ENCODE measurements around the gene COL25A1.

Gene COL25A1

DNA sequence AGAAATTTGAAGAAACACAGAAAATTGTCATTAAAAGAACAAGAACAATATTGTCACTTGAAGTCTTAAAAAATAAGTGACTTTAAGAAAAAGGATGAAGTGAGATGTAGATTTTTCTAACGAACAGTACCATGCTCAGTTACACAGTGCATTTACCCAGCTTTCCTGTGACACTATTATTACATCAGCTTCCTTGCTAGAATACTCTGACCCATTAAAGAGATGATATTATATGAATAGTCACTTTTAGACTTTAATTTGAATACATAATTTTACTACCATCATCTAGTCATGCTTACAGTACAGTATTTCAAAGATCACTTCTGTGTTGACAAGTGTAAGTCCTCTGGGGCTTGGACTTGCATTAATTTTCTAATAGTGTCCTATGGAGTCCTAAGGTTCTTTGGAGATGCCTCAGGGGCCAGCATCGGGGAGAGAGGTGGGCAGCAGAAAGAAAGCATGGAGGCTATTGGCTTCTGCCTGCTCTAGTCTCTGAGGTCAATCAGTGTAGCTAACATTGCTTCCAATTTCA, 10.7 kb downstream of the COL25A1 start:
- DNase-seq: no peak

DNA sequence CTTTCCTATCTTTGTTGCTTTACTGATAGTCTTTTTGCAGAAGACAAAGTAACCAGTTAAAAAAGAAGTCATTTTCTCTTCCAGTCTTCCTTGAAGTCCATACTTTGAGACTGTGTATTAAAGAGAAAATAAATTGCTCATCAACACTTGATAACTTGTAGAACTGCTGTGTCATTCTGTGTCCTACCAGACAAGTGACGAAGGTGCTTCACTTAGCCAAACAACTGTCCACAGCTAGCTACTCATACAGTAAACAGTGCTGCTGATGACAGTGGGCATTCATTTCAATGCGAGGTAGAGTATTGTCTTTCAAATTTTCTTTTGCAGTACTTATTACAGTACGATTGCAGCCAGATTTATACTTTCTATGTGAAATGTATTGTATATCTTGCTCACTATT, 11.5 kb downstream of the COL25A1 start:
- DNase-seq: no peak

DNA sequence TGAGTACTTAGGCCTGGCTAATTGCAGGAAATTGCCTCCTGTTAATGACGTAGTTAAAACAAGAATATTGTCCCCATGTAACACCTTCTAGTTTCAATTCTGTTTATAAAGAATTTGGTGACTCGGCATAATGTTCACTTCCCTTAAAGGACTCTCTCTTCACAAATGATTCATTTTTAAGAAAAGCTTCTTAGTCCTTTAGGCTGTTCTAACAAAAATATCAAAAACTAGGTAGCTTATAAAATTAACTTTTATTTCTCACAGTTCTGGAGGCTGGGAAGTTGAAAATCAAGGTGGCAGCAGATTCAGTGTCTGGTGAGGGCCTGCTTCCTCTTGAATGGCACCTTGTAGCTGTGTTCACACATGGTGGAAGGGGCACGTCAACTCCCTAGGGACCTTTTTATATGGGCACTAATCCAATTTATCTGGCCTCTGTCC, 23.8 kb downstream of the COL25A1 start:
- no peak for DNase-seq

DNA sequence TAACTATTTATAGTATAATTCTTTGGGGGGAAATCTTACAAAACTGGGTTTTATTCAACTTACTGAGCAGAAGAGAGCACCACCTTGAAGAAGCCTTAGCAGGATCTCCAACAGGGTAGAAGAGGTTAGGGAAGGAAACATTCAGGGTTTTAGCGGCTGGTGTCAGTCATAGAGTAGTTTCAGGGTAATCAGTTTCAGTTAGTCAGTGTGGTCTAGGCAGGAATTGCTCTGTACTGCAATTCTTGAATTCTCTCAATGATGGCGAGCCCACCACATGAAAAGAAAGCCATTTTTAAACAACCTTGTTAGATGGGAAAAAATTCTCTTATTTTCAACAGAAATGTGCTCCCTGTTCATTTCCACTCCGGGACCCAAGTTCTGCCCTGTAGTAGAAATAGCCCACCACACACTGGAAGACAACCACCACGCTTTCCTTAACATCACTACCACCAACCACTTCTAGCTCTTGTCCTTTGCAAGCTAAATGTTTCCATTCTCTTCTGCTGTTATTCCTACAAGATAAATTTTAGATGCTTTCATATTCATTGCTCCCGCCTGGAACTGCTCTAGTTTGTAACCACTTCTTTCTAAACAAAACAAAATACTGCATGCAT, 25.9 kb downstream of the COL25A1 start:
- no peak for DNase-seq

DNA sequence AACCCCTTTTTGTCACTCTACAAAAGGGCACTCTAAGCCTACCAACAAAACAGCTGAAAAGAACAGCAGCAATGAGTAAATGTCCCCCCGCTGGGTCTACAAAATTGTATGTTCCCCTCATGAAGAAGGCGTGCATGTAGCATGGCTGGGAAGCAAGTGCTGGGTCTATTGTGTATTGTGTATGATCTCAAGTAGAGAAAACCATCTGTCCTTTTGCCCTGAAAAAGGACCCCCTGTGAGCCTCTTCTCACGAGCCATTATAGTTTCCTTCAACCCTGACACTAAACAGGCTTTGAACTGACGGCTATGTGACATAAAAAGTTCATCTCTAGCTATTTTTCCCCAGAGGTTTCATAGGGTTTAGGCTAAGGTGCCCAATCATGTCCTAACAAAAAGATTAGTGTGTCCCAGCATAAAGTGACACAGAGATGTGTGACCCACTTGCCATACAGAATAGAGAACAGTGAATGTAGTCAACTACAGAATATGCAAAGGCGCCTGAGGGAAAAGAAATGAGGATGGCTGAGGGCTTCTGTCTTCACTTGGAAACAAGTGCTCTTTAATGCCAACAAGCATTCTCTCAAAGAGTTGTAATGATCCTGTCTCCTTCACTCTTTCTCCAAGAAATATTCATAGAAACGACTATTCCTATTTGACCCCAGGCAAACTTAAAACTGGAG, 27.3 kb downstream of the COL25A1 start:
- DNase-seq: no peak

DNA sequence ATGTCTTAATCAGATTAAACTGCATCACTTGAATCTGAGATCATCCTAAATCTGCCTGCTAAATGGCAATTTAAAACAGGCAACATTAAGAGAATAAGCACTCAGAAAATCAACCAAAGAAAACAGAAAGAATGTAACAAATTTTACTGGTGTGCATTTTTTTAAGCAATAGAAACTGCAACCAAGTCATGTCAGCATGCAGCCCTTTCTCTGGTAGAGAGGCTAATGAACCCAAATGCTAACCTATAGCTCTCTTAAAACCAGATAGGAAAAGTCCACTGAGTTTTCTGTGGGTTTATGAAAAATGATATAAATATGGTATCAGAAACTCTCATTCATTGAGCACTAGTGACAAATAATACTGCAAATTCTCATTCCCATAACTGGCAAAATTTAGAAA, 35.6 kb downstream of the COL25A1 start:
- no peak for DNase-seq

DNA sequence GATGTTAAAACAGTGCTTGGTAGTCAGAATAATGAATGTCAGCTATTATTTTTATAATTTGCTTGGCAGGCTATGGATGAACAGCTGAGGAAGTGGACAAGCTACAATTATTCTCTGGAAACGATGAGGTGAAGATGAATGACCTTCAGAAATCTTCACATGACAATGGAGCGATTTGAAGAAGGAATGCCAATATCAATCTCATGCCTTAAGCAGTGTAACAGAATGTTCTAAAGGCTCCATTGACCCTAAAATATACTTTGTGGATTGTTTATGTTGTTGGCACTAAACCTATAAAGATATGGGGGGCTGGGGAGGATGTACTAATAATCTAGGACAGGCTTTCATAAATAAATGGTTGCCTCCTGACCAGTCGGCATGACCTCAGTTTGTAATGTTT, 36.2 kb downstream of the COL25A1 start:
- DNase-seq: no peak

DNA sequence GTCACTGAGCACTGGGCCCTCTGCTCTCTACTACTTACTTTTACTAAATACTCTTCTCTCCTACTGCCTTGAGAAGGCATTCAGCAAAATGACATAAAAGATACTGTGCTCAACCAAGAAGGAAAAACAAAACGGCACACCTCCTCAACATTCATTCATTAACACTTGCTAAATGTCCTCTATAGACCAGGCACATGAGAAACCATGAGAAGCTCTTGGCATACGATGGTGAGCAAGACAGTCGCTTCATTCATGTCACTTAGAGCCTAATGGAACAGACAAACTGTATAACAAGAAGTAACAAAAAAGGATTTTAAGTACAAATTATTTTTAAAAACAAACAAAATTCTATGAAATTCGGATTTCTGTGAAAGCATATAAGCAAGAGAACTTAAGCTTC, 38.7 kb downstream of the COL25A1 start:
- DNase-seq: no peak

DNA sequence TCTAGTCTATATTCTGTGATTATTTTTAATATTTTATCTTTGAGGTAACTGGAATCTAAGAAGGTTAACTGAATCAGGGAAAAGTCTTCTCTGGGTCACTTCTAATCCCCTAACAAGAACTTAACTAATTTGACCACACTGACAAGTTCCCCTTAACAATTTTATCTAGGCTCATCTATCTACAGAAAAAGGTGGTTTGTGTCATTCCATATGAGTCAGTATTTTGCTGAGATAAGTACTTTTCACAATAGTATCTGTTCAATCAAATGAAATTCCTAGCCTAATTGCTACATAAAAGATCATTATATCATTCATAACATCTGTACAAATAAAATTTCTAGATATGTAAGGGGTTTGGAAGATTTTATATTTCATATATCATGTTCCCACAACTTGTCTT, 45.6 kb downstream of the COL25A1 start:
- DNase-seq: no peak

DNA sequence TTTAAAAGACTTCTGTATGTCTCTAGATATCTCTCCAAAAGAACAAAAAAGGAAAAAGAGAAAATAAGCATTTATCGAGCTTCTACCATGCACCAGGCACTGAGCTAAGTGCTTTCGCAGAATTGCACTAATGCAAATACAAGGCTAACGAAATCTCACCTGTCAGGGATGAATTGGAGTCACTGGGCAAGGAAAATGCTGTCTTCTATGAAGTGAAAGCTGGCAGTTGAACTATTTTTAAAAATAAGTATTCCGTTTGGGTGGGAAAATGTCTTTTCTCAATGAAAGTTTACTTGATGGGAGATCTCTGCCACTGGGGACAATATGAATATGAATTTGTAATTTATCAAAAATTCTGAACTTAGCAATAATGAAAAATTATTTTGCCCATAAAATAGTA, 47.6 kb downstream of the COL25A1 start:
- no peak for DNase-seq

DNA sequence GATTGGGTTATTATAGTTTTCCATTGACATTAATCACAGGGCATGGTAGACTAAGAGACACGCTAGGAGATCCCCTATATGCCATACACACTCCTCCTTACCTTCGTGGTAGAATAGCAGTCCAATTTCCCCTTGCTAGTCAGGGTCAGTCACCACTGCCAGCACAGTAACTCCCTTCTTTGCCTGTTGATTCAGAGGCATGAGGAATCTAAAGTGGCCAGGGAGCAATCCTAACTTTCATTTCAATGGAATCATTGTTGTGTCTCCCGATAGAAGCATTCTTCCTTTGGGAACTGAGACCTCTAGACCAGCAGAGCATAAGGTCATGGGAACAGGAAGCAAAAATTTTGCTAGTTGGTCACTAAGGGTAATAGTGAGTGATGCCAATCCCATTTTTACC, 51.1 kb downstream of the COL25A1 start:
- no peak for DNase-seq

DNA sequence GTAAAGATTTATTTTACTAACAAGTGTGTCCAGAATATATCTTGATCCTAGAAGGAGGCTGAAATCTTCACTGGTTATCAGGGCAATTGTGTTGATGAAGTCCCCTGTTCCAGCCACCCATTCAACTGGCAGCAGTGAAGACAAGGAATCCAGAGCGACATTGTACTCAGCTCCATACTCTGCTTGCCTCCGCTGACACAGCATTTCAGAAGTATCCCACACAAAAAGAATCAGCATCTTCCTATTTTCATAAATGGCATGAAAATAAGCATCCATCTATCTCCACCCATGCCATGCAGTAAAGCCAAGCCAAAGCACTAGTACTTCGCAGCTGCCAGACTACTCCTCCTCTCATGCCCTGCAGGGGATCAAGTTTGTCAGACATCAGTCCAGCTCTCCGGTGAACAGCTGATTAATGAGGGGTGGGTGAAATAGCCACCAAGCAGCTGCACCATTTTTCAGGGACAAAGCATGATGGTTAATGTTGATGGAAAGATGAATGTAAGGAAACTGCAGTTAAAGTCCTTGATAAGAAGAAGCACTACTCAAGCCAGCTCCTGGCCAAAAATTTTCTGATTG, 54.0 kb downstream of the COL25A1 start:
- no peak for DNase-seq

DNA sequence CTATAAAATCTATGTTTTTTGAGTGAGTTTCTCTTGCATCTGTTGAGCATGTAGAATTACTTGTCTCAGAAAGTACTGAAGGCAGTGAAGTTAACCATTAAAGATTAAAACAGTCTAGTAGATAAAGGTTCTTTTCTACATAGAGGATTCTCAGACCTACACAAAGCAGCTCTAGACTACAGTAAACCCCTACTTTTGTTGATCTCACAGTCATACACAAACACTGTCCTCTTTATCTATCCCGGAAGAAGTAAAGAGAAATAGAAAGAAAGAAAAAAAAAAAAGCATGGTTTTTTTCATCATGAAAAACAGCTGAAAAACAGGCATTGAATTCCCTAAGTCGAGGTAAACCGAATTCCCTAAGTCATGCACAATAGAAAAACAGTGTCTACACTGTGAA, 58.6 kb downstream of the COL25A1 start:
- DNase-seq: no peak

DNA sequence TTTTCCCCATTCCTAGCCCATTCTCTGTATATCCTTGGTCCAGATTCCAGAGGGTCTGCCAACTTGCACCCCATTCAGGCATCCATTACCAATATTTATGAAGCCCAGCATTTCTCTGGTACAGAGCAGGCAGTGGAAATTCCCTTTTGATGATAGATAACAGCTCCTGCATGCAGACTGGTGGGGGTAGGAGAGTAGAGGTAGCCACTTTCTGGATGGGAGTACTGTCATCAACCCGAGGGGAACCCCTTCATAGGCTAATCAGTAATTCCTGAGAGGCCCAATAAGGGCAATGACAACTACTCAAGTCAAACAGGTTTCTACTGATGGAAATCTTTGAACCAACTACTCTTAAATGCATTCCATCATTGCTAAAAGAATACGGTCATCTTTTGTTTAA, 63.7 kb downstream of the COL25A1 start:
- no peak for DNase-seq

DNA sequence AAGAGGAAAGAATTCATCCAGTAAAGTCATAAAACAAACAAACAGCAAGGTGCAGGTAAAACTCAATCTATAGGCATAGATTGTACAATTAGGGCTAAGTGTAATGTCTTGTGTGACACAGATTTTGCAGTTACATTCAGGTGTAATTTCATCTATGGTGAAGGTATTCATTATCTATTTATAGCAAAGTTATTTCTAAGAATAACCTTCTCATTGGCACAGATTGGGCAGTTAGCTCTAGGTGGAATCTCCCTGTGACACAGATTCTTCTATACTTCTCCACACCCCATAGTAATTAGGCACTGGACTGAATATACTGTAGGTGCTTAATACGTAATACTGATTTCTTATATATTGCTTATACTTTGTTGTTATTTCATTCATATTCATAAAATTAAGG, 66.8 kb downstream of the COL25A1 start:
- DNase-seq: no peak

DNA sequence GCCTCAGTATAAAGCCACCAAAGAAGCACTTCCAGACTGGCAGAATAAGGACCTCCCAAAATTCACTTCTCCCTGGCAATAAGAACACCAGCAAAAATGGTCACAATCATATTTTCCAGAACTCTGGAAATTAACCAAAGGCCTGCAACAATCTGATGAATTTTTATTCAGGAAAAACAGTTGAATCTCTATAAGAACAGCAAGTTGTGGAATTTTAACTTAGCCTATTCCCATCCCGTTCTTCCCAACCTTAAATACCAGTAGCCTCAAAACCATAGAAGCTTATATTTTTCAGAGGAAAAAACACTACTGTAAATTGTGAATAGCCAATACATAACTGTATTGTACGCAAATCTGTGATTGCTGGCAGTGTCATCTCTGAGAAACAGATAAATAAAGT, 67.9 kb downstream of the COL25A1 start:
- no peak for DNase-seq

DNA sequence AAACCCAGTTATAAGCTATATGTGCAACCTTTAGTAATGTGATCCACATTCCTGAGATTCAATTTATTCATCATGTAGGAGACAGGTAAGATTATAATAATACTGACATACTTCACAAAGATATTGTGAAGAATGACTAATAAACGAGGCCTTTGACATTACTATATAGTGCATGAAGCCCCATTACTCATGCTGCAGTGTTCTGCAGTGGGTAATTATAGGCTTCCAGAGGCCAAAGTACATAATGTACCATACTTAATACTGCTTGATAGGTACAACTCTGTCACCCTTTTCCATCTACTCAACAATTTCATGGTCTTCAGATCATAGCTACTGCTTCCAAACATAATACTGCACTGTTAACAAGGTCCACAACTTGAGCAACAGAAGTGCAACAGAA, 68.9 kb downstream of the COL25A1 start:
- no peak for DNase-seq

DNA sequence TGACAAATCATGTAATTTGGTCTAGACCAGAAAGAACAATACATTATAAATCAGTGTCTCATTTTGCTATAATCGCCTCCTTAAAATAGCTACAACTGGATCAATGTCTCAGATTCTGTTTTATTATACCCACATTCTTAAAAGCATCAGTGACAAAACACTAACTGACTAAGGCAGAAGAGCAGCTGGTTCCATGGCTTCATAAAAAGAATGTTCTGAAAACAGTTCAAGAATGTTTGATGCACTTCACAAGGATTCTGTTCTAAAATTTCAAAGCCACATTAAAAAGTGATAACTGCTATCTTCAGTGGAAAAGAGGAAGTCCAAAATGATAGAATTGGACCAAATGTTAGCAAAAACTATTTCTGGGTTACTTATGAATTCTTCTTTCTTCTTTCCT, 69.8 kb downstream of the COL25A1 start:
- no peak for DNase-seq

DNA sequence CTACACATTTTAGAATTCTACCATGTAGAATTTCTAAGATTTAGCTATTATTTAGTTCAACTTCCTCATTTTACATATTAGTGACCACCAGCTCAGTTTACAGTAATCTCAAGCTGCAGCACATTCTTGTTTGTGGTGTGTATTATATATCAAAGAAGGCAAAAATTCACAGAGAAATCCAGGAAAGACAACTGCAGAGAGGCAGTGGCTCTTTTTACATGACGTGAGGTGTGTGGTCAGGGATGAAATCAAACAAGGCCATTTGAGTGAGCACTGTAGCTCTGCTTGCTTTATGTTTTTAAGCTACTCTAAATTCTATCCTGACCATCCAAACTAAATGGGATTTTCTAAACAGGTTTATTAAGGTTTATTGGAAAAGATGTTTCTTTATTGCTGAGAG, 71.1 kb downstream of the COL25A1 start:
- DNase-seq: no peak

DNA sequence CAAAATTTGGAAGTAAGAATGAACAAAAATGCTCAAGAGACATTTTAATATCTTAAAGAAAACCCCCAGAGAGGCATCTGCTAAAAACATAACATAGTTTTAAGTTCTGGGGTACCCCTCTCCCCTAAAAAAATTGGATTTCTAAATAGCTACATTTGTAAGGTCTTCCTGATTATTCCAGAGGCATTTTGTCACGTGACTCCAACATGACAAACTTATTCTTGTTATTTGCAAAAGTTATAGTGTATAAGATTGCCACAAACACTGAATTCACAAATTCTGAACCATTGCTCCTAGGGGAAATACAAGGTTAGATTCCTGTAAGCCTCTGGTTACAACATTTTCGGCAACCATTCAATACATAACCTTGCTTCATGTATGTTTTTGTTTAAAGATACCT, 73.4 kb downstream of the COL25A1 start:
- DNase-seq: no peak

DNA sequence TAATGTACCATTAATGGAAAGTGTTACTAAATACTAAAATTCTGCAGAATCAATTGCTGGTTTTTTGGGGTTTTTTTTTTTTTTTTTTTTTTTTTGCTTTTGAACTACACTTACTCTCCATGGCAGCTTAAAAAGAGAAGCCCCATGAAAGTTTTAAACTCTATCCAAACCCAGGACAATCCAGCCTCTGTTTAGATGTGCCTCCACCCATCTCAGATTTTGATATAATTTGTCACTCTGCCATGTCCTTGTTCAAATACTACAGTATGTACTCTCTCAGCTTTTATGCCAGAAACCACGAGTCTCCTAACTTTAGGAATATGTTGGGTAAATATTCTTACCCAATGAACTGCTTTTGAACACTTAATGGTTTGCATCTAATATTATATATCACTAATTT, 84.2 kb downstream of the COL25A1 start:
- DNase-seq: no peak

DNA sequence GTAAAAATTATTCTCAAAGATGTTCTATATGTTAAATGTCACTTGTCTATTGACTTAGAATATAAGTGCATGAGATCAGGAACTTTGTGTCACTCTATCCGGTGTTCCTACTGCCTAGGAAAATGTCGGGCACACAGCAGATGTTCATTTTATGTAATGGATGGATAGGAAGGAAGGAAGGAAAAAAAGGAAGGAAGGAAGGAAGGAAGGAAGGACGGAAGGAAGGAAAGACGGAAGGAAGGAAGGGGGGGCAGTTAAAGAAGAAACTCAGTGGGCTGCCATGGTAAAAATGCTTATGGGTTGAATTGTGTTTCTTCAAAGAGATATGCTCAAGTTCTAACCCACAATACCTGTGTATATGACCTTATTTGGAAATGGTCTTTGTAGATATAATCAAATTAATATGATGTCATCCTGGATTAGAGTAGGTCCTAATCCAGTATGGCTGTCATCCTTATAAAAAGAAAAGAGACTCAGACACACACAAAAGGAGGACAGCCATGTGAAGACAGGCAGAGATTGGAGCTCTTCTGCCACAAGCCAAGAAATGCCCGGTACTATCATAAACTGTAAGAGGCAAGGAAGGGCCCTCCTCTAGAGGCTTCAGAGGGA, 86.3 kb downstream of the COL25A1 start:
- no peak for DNase-seq

DNA sequence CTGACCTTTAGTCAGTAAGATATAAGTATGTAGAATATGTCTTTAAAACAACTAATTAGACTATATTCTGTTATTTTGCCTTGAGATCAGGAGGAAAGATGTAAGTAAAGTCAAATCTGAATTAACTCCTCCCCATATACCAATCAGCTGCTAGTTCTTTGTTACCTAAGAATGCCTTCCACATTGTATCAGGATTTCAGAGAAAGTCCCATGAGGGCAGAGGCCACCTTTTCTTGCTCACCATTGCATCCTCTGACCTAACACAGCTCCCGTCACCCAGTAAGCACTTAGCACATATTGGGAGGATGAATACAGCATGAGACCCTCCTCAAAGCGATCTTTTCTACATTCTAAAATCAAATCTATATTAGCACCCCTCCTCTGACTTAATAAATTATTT, 87.0 kb downstream of the COL25A1 start:
- no peak for DNase-seq
